Neural cell (in vitro differentiated cells): Measurements from ENCODE around the gene MOB3A. TPM values are rescaled to one million over a fixed set of nuclear protein-coding genes. Genes with fewer than 3 reads are reported as not detected.

Experiments
- H2AFZ ChIP-seq: fragments of 200-600, 300-800 bp; sonication (generic), shearing (Covaris generic); 2 replicates; pipeline ENCODE4 v1.6.0; 2014; ENCODE audit warnings: low read depth, mild to moderate bottlenecking, antibody characterized with exemption, low read length, moderate library complexity
- H3F3A ChIP-seq: fragments of 200-600 bp; shearing (Covaris generic); 2 replicates; pipeline ENCODE4 v1.6.1; 2016; ENCODE audit warnings: mild to moderate bottlenecking, moderate library complexity, mixed read lengths, antibody characterized with exemption, low read length; ENCODE audit not compliant: insufficient read depth, poor library complexity, severe bottlenecking
- H3K27ac ChIP-seq: fragments of 200-600, 300-800 bp; sonication (generic), shearing (Covaris generic); 2 replicates; pipeline ENCODE4 v1.5.1; 2014; ENCODE audit warnings: mild to moderate bottlenecking, low read length, moderate library complexity
- H3K27me3 ChIP-seq: fragments of 300-800, 200-600 bp; sonication (generic), shearing (Covaris generic); 2 replicates; pipeline ENCODE4 v1.6.0; 2014; ENCODE audit warnings: mild to moderate bottlenecking, low read depth, low read length, moderate library complexity; ENCODE audit not compliant: insufficient read depth
- H3K36me3 ChIP-seq: fragments of 300-800, 200-600 bp; sonication (generic), shearing (Covaris generic); 2 replicates; pipeline ENCODE4 v1.5.1; 2014; ENCODE audit warnings: mild to moderate bottlenecking, antibody characterized with exemption, low read length, moderate library complexity; ENCODE audit not compliant: insufficient read depth
- H3K4me2 ChIP-seq: fragments of 300-800, 200-600 bp; sonication (generic), shearing (Covaris generic); 2 replicates; pipeline ENCODE4 v1.6.0; 2014; ENCODE audit warnings: mild to moderate bottlenecking, low read length
- H3K4me3 ChIP-seq: fragments of 300-800, 200-600 bp; sonication (generic), shearing (Covaris generic); 2 replicates; pipeline ENCODE4 v1.5.1; 2014; ENCODE audit warnings: mild to moderate bottlenecking, low read length, moderate library complexity
- H3K79me2 ChIP-seq: fragments of 200-600 bp; shearing (Covaris generic); replicated peaks from 2 replicates; pipeline ENCODE4 v1.6.0; 2014; ENCODE audit warnings: mild to moderate bottlenecking, low read length, moderate library complexity; ENCODE audit not compliant: insufficient read depth
- H3K9ac ChIP-seq: fragments of 300-800, 200-600 bp; sonication (generic), shearing (Covaris generic); 2 replicates; pipeline ENCODE4 v1.6.1; 2016; ENCODE audit warnings: mild to moderate bottlenecking, low read length, mixed read lengths
- H3K9me2 ChIP-seq: fragments of 200-600 bp; shearing (Covaris generic); 2 replicates; pipeline ENCODE4 v1.6.1; 2016; ENCODE audit warnings: mild to moderate bottlenecking, low read length, mixed read lengths; ENCODE audit not compliant: insufficient read depth
- H3K9me3 ChIP-seq: fragments of 200-600, 300-800 bp; sonication (generic), shearing (Covaris generic); 2 replicates; pipeline ENCODE4 v1.6.1; 2016; ENCODE audit warnings: mild to moderate bottlenecking, mixed run types, low read length, moderate library complexity, mixed read lengths
- H4K20me1 ChIP-seq: fragments of 200-600 bp; shearing (Covaris generic); 2 replicates; pipeline ENCODE4 v1.6.1; 2016; ENCODE audit warnings: mild to moderate bottlenecking, mixed run types; ENCODE audit not compliant: insufficient read depth
- CTCF ChIP-seq: fragments of 450-650 bp; IDR thresholded peaks from 2 replicates; pipeline ENCODE4 v1.5.1; 2014; ENCODE audit warnings: antibody characterized with exemption, mild to moderate bottlenecking, moderate library complexity; ENCODE audit not compliant: poor library complexity, severe bottlenecking
- EP300 ChIP-seq: fragments of 450-650 bp; conservative IDR thresholded peaks from 2 replicates; pipeline ENCODE4 v1.6.1; 2014; ENCODE audit warnings: antibody characterized with exemption, mild to moderate bottlenecking, moderate library complexity; ENCODE audit not compliant: poor library complexity, severe bottlenecking
- EZH2 ChIP-seq: fragments of 200-600, 300-800 bp; shearing (Covaris generic), sonication (generic); IDR thresholded peaks from 2 replicates; pipeline ENCODE4 v1.6.1; 2014; ENCODE audit warnings: antibody characterized with exemption, low read length, borderline replicate concordance, mild to moderate bottlenecking; ENCODE audit not compliant: insufficient read depth, poor library complexity, severe bottlenecking
- MXI1 ChIP-seq: fragments of 450-650 bp; conservative IDR thresholded peaks from 2 replicates; pipeline ENCODE4 v1.6.1; 2014; ENCODE audit warnings: antibody characterized with exemption, mild to moderate bottlenecking; ENCODE audit not compliant: poor library complexity, severe bottlenecking
- POLR2AphosphoS5 ChIP-seq: IDR thresholded peaks from 2 replicates; pipeline ENCODE4 v1.6.1; 2012
- RAD21 ChIP-seq: fragments of 450-650 bp; conservative IDR thresholded peaks from 2 replicates; pipeline ENCODE4 v1.6.1; 2014; ENCODE audit warnings: antibody characterized with exemption, mild to moderate bottlenecking, moderate library complexity
- REST ChIP-seq: IDR thresholded peaks from 2 replicates; pipeline ENCODE4 v1.6.1; 2012; ENCODE audit warnings: borderline replicate concordance
- SMC3 ChIP-seq: fragments of 450-650 bp; conservative IDR thresholded peaks from 2 replicates; pipeline ENCODE4 v1.6.1; 2014; ENCODE audit warnings: antibody characterized with exemption, mild to moderate bottlenecking, moderate library complexity; ENCODE audit not compliant: poor library complexity
- TAF1 ChIP-seq: IDR thresholded peaks from 2 replicates; pipeline ENCODE4 v1.6.1; 2012; ENCODE audit warnings: low read depth
- polyA plus RNA-seq: library from polyadenylated mRNA; depleted of rRNA; stranded (reverse); fragments of >200 nt; gene quantifications from 2 replicates; pipeline ENCODE4 v1.2.3, GENCODE V29; 2014

The MOB3A gene
- polyA plus RNA-seq, 1 donor from 2014 or later, result 5.8 TPM

GRCh38 chr19:2056837-2057192 lies 39.3 kb downstream of the MOB3A start:
- no peaks in the 10 kb centered on the region for H3K36me3 ChIP-seq
- H3K9ac ChIP-seq, result no peak overlapping the region
- H3K4me2 ChIP-seq, result no peak overlapping the region
- H3F3A ChIP-seq, result no peaks in the 10 kb centered on the region
- H3K9me3 ChIP-seq, result no peaks in the 10 kb centered on the region
- no peak overlapping the region for H3K27ac ChIP-seq
- no peaks in the 10 kb centered on the region for H3K9me2 ChIP-seq
- H3K4me3 ChIP-seq, result no peak overlapping the region
- H4K20me1 ChIP-seq, result no peaks in the 10 kb centered on the region
- TF ChIP-seq CTCF, result no peak
- TF ChIP-seq EZH2, result no peak
- TF ChIP-seq EP300, result no peak
- no peak for TF ChIP-seq SMC3
- TF ChIP-seq RAD21, result no peak
- no peak for TF ChIP-seq POLR2AphosphoS5
- TF ChIP-seq REST, result no peak
- TF ChIP-seq TAF1, result no peak
- no peak for TF ChIP-seq MXI1
- no peak overlapping the region for H2AFZ ChIP-seq
- H3K27me3 ChIP-seq, result no peaks in the 10 kb centered on the region
- no peaks in the 10 kb centered on the region for H3K79me2 ChIP-seq

GRCh38 chr19:2055931-2056836 lies 39.9 kb downstream of the MOB3A start:
- Histone ChIP-seq H3K27me3 (no peaks in the 10 kb centered on the region), H3K9me3 (no peaks in the 10 kb centered on the region), H3K4me2 (no peak overlapping the region), H3K27ac (no peak overlapping the region), H2AFZ (no peak overlapping the region), H3K9ac (peak overlapping the region; percentile 41), H3K79me2 (no peaks in the 10 kb centered on the region), H4K20me1 (no peaks in the 10 kb centered on the region), H3F3A (no peaks in the 10 kb centered on the region), H3K4me3 (no peak overlapping the region), H3K9me2 (no peaks in the 10 kb centered on the region), H3K36me3 (no peaks in the 10 kb centered on the region)
- TF ChIP-seq EZH2 (no peak), EP300 (no peak), MXI1 (no peak), CTCF (no peak)
